ENCODE measurements around the gene ADAMTS18. TPM values are rescaled to one million over a fixed set of nuclear protein-coding genes. Genes with fewer than 3 reads are reported as not detected.

Gene ADAMTS18
- total RNA-seq, 1 experiment from 2014 or later, result not detected

- TF ChIP-seq CTCF (IDR thresholded peaks at IDR 0.05 in 2 of 3, conservative IDR thresholded peaks at IDR 0.05 in 1 of 3; ENCODE audit: borderline replicate concordance in 1 of 3, insufficient read depth in 1 of 3, low read depth in 2 of 3, low read length in 2 of 3), result no peak
Measured at GRCh38 chr16:77308163-77308561, 126.7 kb downstream of the ADAMTS18 start (continued).

GRCh38 chr16:77307426-77308162, 127.2 kb downstream of the ADAMTS18 start:
- ChIA-PET RAD21 (ENCODE audit: low non-redundant PET in 1 of 2, low total read pairs in 2 of 2, uncharacterized antibody in 2 of 2, unreplicated experiment in 2 of 2) (no interaction called here), POLR2A (no interaction called here), CTCF (no interaction called here)
- DNase-seq (ENCODE audit: low read depth, low spot score) (no peak), ATAC-seq (no peak)
- H3K27ac ChIP-seq (ENCODE audit: low read depth, low read length), result no peak overlapping the region
- no peaks in the 10 kb centered on the region for H3K4me1 ChIP-seq (ENCODE audit: control insufficient read depth in 1 of 2, insufficient read depth in 2 of 2, low read length in 2 of 2)
- intact Hi-C loops (cut with micrococcal nuclease), result no loop called here
- no peak overlapping the region for H3K9ac ChIP-seq (ENCODE audit: low read length)
- no peaks in the 10 kb centered on the region for H3K79me2 ChIP-seq (ENCODE audit: insufficient read depth, low read length)
- no peaks in the 10 kb centered on the region; a peak in 1 of 4 replicates for H3K36me3 ChIP-seq (ENCODE audit: control insufficient read depth in 1 of 2, insufficient read depth in 2 of 2, low read length in 2 of 2)
- no peak overlapping the region for H3K4me2 ChIP-seq (ENCODE audit: low read length)
- no peaks in the 10 kb centered on the region for H3K9me3 ChIP-seq (ENCODE audit: control insufficient read depth in 1 of 2, insufficient read depth in 1 of 2, low read depth in 1 of 2, low read length in 2 of 2)
- TF ChIP-seq CEBPB (IDR thresholded peaks at IDR 0.05; ENCODE audit: low read depth) (no peak), SP1 (IDR thresholded peaks at IDR 0.05; ENCODE audit: low read depth) (no peak), ZBTB33 (IDR thresholded peaks at IDR 0.05; ENCODE audit: extremely low read depth, insufficient replicate concordance, low read length) (no peak), ATF3 (IDR thresholded peaks at IDR 0.05) (no peak), POLR2AphosphoS5 (IDR thresholded peaks at IDR 0.05; ENCODE audit: low read depth, low read length) (no peak), ELF1 (IDR thresholded peaks at IDR 0.05; ENCODE audit: borderline replicate concordance, low read depth) (no peak), REST (IDR thresholded peaks at IDR 0.05; ENCODE audit: low read depth) (no peak), EZH2 (IDR thresholded peaks at IDR 0.05) (no peak), EZH2phosphoT487 (IDR thresholded peaks at IDR 0.05; ENCODE audit: borderline replicate concordance) (no peak), ZNF274 (IDR thresholded peaks at IDR 0.05; ENCODE audit: low read depth, low read length) (no peak), CTCF (IDR thresholded peaks at IDR 0.05 in 2 of 3, conservative IDR thresholded peaks at IDR 0.05 in 1 of 3; ENCODE audit: borderline replicate concordance in 1 of 3, insufficient read depth in 1 of 3, low read depth in 2 of 3, low read length in 2 of 3) (no peak), SRF (IDR thresholded peaks at IDR 0.05; ENCODE audit: low read depth) (no peak), ZFX (IDR thresholded peaks at IDR 0.05) (no peak)
- H3K9me2 ChIP-seq (ENCODE audit: insufficient read depth), result no peaks in the 10 kb centered on the region
- H2AFZ ChIP-seq (ENCODE audit: low read depth, low read length, poor library complexity, severe bottlenecking), result no peak overlapping the region
- H4K20me1 ChIP-seq (ENCODE audit: insufficient read depth), result no peaks in the 10 kb centered on the region
- no peak overlapping the region for H3K4me3 ChIP-seq (replicated peaks in 1 of 2; ENCODE audit: low read depth in 1 of 2, low read length in 2 of 2)
- BruUV-seq (replicated peaks), result no TSS peak
- peaks cover 44% of the 10 kb centered on the region for H3K27me3 ChIP-seq (ENCODE audit: insufficient read depth, low read length)
